ENCODE data around the gene PARVB. TPM values are rescaled to one million over a fixed set of nuclear protein-coding genes. Genes with fewer than 3 reads are reported as not detected.

Gene PARVB
- total RNA-seq, 1 experiment from 2014 or later = 69.4 TPM

GRCh38 chr22:44179989-44180705, 156.0 kb downstream of the PARVB start:
- no peak for DNase-seq (ENCODE audit: low read depth)

GRCh38 chr22:44180706-44181032, 156.6 kb downstream of the PARVB start, which contains the start of gene PARVG:
PARVG (plus strand) TSS chr22:44180925; CDS start chr22:44183330, 2,405 bp downstream.
- DNase-seq (ENCODE audit: low read depth) = no peak

GRCh38 chr22:44181033-44181911, 157.2 kb downstream of the PARVB start:
- DNase-seq (ENCODE audit: low read depth) = peak; percentile 61

- no peak for DNase-seq (ENCODE audit: low read depth)
Observed at GRCh38 chr22:44181912-44182587, 157.9 kb downstream of the PARVB start.

- no peak for DNase-seq (ENCODE audit: low read depth)
Observed at GRCh38 chr22:44182588-44183286, 158.6 kb downstream of the PARVB start.

GRCh38 chr22:44183287-44183588, 159.1 kb downstream of the PARVB start:
- no peak for DNase-seq (ENCODE audit: low read depth)

GRCh38 chr22:44184006-44184405, 159.9 kb downstream of the PARVB start:
- DNase-seq (ENCODE audit: low read depth) = no peak

- no peak for DNase-seq (ENCODE audit: low read depth)
Observed at GRCh38 chr22:44185237-44186120, 161.4 kb downstream of the PARVB start.

GRCh38 chr22:44186121-44186510, 162.0 kb downstream of the PARVB start:
- DNase-seq (ENCODE audit: low read depth) = no peak

- DNase-seq (ENCODE audit: low read depth) = no peak
Observed at GRCh38 chr22:44186737-44187136, 162.6 kb downstream of the PARVB start.

- no peak for DNase-seq (ENCODE audit: low read depth)
Observed at GRCh38 chr22:44187652-44188230, 163.6 kb downstream of the PARVB start.

- no peak for DNase-seq (ENCODE audit: low read depth)
Observed at GRCh38 chr22:44188316-44188715, 164.2 kb downstream of the PARVB start.

- no peak for DNase-seq (ENCODE audit: low read depth)
Observed at GRCh38 chr22:44188986-44189630, 165.0 kb downstream of the PARVB start.

GRCh38 chr22:44190381-44190976, 166.4 kb downstream of the PARVB start:
- DNase-seq (ENCODE audit: low read depth) = no peak

- DNase-seq (ENCODE audit: low read depth) = peak; percentile 9
Observed at GRCh38 chr22:44191036-44191454, 166.9 kb downstream of the PARVB start.

- DNase-seq (ENCODE audit: low read depth) = peak; percentile 45
Observed at GRCh38 chr22:44192098-44192815, 168.2 kb downstream of the PARVB start.

GRCh38 chr22:44192816-44193534, 168.9 kb downstream of the PARVB start:
- DNase-seq (ENCODE audit: low read depth) = no peak

GRCh38 chr22:44193535-44193891, 169.4 kb downstream of the PARVB start:
- DNase-seq (ENCODE audit: low read depth) = peak; percentile 15

All from HT1080 (cell line).